K562 (cell line): ENCODE measurements around the gene TTC5. TPM values are rescaled to one million over a fixed set of nuclear protein-coding genes. Genes with fewer than 3 reads are reported as not detected.
A peak's percentile ranks its signal among the peaks of the same experiment; 100 is the strongest.

ENCODE experiments used
- BRD4 ChIP-seq: fragments of 200-600 bp; sonication (generic); IDR thresholded peaks from 2 replicates; pipeline ENCODE4 v1.6.1; 2017; ENCODE audit warnings: inconsistent platforms
- BRF1 ChIP-seq: IDR thresholded peaks from 3 replicates; pipeline ENCODE4 v1.6.1; 2011; ENCODE audit warnings: borderline replicate concordance, mild to moderate bottlenecking; ENCODE audit not compliant: insufficient read length; ENCODE audit errors: extremely low read depth
- CHD2 ChIP-seq: IDR thresholded peaks from 2 replicates; pipeline ENCODE4 v1.6.1; 2011; ENCODE audit warnings: low read depth, low read length
- CREM ChIP-seq: IDR thresholded peaks from 2 replicates; pipeline ENCODE4 v1.6.1; 2014; ENCODE audit warnings: antibody characterized with exemption, low read depth
- E4F1 ChIP-seq: fragments of 250-450 bp; sonication (Bioruptor Pico); IDR thresholded peaks from 2 replicates; pipeline ENCODE4 v1.5.0; 2021; ENCODE audit warnings: mild to moderate bottlenecking, borderline replicate concordance
- HINFP ChIP-seq: fragments of 450-650 bp; conservative IDR thresholded peaks from 2 replicates; pipeline ENCODE4 v1.6.1; 2016; ENCODE audit warnings: missing genetic modification characterization, low read depth, mild to moderate bottlenecking, control low read depth, missing compliant biosample characterization
- JUND ChIP-seq, 2 experiments: IDR thresholded peaks; 2 replicates in 1 of 2; 3 replicates in 1 of 2; pipeline ENCODE4 v1.6.1; 2011; ENCODE audit warnings: borderline replicate concordance in 2 of 2, low read depth in 2 of 2, low read length in 2 of 2, improper control_type of control experiment in 1 of 2, missing biosample characterization in 1 of 2, missing genetic modification characterization in 1 of 2, missing genetic modification reagents in 1 of 2
- NFE2L1 ChIP-seq: fragments of 450-650 bp; IDR thresholded peaks from 2 replicates; pipeline ENCODE4 v1.6.1; 2016; ENCODE audit warnings: missing genetic modification characterization, low read depth, mild to moderate bottlenecking, missing compliant biosample characterization, moderate library complexity, borderline replicate concordance
- NONO ChIP-seq, 2 experiments: fragments of 200-400 bp in 1 of 2; fragments of 450-650 bp in 1 of 2; formaldehyde crosslinking in 1 of 2; IDR thresholded peaks; 2 replicates each; pipeline ENCODE4 v1.6.1; 2017; ENCODE audit warnings: low read depth in 2 of 2, mild to moderate bottlenecking in 2 of 2, moderate library complexity in 2 of 2, low read length in 1 of 2
- NRF1 ChIP-seq, 2 experiments: fragments of 450-650 bp; IDR thresholded peaks in 1 of 2; conservative IDR thresholded peaks in 1 of 2; 2 replicates each; pipeline ENCODE4 v1.6.1; 2014; ENCODE audit warnings: mild to moderate bottlenecking in 2 of 2
- RAD21 ChIP-seq, 2 experiments: fragments of 250-450 bp in 1 of 2; fragments of 450-650 bp in 1 of 2; sonication (Bioruptor Pico) in 1 of 2; formaldehyde crosslinking in 1 of 2; IDR thresholded peaks in 1 of 2; conservative IDR thresholded peaks in 1 of 2; 2 replicates each; pipeline versions ENCODE4 v1.4.0 to v1.8.0; 2020 to 2022; ENCODE audit warnings: mild to moderate bottlenecking in 2 of 2, moderate library complexity in 1 of 2
- THAP12 ChIP-seq: fragments of 250-450 bp; sonication (Bioruptor Pico); IDR thresholded peaks from 2 replicates; pipeline ENCODE4 v1.9.0; 2021; ENCODE audit warnings: mild to moderate bottlenecking, inconsistent platforms
- polyA plus RNA-seq, 8 experiments: library from polyadenylated mRNA; depleted of rRNA in 4 of 8; stranded (reverse) in 5 of 8; unstranded in 3 of 8; fragments of >200 nt; fragmentation: Nextera tagmentation in 2 of 8; fragmentation: Illumina TruSeq in 1 of 8; extraction: Ambion mirVana in 2 of 8; extraction: Trizol in 1 of 8; gene quantifications; 2 replicates each; pipeline versions ENCODE4 v1.2.1 to v1.2.3, GENCODE V29; 2011 to 2014; ENCODE audit warnings: inconsistent platforms in 1 of 8, missing spikeins in 1 of 8
- total RNA-seq, 7 experiments: library from RNA; depleted of rRNA in 6 of 7; stranded (reverse); fragments of >200 nt in 6 of 7; fragmentation: Illumina TruSeq in 2 of 7; extraction: Trizol in 2 of 7; gene quantifications; 2 replicates each; pipeline versions ENCODE4 v1.2.1 to v1.2.3, GENCODE V29; 2011 to 2021; ENCODE audit warnings: low replicate concordance in 1 of 7
- TF ChIP-seq, protein P1 (sequence below): sonication (generic); formaldehyde crosslinking; IDR thresholded peaks from 2 replicates; pipeline ENCODE4 v1.8.0; 2023; ENCODE audit warnings: mild to moderate bottlenecking, missing genetic modification reagents
- TF ChIP-seq, protein P2 (sequence below): IDR thresholded peaks from 2 replicates; pipeline ENCODE4 v1.6.1; 2012; ENCODE audit warnings: low read depth, low read length, improper control_type of control experiment, borderline replicate concordance

Gene TTC5
- total and polyA plus RNA-seq, 9 of the 15 experiments (the other 6 are each of a cell fraction or from before 2014, with no cell fraction given) = 4.8 to 17.1 (median 7.5) TPM

GRCh38 chr14:20327005-20327869 lies 21.5 kb upstream of the TTC5 start (continued):
- no peak for TF ChIP-seq THAP12 (CRISPR knock-in tag)
- no peak for TF ChIP-seq NRF1 (conservative IDR thresholded peaks at IDR 0.05 in 1 of 2, IDR thresholded peaks at IDR 0.05 in 1 of 2)
- TF ChIP-seq, protein P1, sequence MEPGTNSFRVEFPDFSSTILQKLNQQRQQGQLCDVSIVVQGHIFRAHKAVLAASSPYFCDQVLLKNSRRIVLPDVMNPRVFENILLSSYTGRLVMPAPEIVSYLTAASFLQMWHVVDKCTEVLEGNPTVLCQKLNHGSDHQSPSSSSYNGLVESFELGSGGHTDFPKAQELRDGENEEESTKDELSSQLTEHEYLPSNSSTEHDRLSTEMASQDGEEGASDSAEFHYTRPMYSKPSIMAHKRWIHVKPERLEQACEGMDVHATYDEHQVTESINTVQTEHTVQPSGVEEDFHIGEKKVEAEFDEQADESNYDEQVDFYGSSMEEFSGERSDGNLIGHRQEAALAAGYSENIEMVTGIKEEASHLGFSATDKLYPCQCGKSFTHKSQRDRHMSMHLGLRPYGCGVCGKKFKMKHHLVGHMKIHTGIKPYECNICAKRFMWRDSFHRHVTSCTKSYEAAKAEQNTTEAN (CRISPR knock-in tag) = no peak
- TF ChIP-seq CREM = 0 out of 2 replicates have a peak, but pooled peaks have one; percentile 7
- no peak for TF ChIP-seq BRF1
- TF ChIP-seq HINFP = no peak
- TF ChIP-seq BRD4 = no peak
- no peak for TF ChIP-seq JUND (IDR thresholded peaks at IDR 0.05; ENCODE audit: borderline replicate concordance, low read depth, low read length)
- TF ChIP-seq JUND (tag; IDR thresholded peaks at IDR 0.05; ENCODE audit: borderline replicate concordance, low read depth, low read length) = no peak
- TF ChIP-seq E4F1 = no peak
- peak; percentile 64 to 74 for TF ChIP-seq RAD21 (CRISPR knock-in tag; conservative IDR thresholded peaks at IDR 0.05 in 1 of 2, IDR thresholded peaks at IDR 0.05 in 1 of 2)
- TF ChIP-seq, protein P2, sequence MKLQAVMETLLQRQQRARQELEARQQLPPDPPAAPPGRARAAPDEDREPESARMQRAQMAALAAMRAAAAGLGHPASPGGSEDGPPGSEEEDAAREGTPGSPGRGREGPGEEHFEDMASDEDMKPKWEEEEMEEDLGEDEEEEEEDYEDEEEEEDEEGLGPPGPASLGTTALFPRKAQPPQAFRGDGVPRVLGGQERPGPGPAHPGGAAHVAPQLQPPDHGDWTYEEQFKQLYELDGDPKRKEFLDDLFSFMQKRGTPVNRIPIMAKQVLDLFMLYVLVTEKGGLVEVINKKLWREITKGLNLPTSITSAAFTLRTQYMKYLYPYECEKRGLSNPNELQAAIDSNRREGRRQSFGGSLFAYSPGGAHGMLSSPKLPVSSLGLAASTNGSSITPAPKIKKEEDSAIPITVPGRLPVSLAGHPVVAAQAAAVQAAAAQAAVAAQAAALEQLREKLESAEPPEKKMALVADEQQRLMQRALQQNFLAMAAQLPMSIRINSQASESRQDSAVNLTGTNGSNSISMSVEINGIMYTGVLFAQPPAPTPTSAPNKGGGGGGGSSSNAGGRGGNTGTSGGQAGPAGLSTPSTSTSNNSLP = peak; percentile 68; the same call in 1 of the 2 replicates
- no peak for TF ChIP-seq CHD2
- no peak for TF ChIP-seq NONO (IDR thresholded peaks at IDR 0.05; ENCODE audit: low read depth in 2 of 2, low read length in 1 of 2)
- TF ChIP-seq NFE2L1 (tag) = no peak
